Measurements from ENCODE around the gene RFX3. TPM values are rescaled to one million over a fixed set of nuclear protein-coding genes. Genes with fewer than 3 reads are reported as not detected.

Gene RFX3
- total RNA-seq, 1 experiment from 2014 or later, result 4.4 TPM

- DNase-seq (ENCODE audit: extremely low read depth, low read depth), result no peak
Measured at GRCh38 chr9:3515405-3515804, 10.4 kb downstream of the RFX3 start.

GRCh38 chr9:3514786-3515185 is 11.0 kb downstream of the RFX3 start:
- DNase-seq (ENCODE audit: extremely low read depth, low read depth), result no peak

GRCh38 chr9:3513265-3513818 is 12.5 kb downstream of the RFX3 start:
- DNase-seq (ENCODE audit: extremely low read depth, low read depth), result no peak

GRCh38 chr9:3511551-3511950 is 14.2 kb downstream of the RFX3 start:
- no peak for DNase-seq (ENCODE audit: extremely low read depth, low read depth)

- no peak for DNase-seq (ENCODE audit: extremely low read depth, low read depth)
Measured at GRCh38 chr9:3510796-3511195, 15.0 kb downstream of the RFX3 start.

GRCh38 chr9:3509926-3510325 is 15.9 kb downstream of the RFX3 start:
- DNase-seq (ENCODE audit: extremely low read depth, low read depth), result no peak

GRCh38 chr9:3508521-3509291 is 17.1 kb downstream of the RFX3 start:
- no peak for DNase-seq (ENCODE audit: extremely low read depth, low read depth)

- no peak for DNase-seq (ENCODE audit: extremely low read depth, low read depth)
Measured at GRCh38 chr9:3508078-3508431, 17.7 kb downstream of the RFX3 start.

- no peak for DNase-seq (ENCODE audit: extremely low read depth, low read depth)
Measured at GRCh38 chr9:3507395-3508077, 18.3 kb downstream of the RFX3 start.

GRCh38 chr9:3506164-3506563 is 19.6 kb downstream of the RFX3 start:
- DNase-seq (ENCODE audit: extremely low read depth, low read depth), result no peak

GRCh38 chr9:3502560-3503398 is 23.0 kb downstream of the RFX3 start:
- DNase-seq (ENCODE audit: extremely low read depth, low read depth), result no peak

GRCh38 chr9:3500044-3500443 is 25.8 kb downstream of the RFX3 start:
- no peak for DNase-seq (ENCODE audit: extremely low read depth, low read depth)

GRCh38 chr9:3498691-3499090 is 27.1 kb downstream of the RFX3 start:
- DNase-seq (ENCODE audit: extremely low read depth, low read depth), result no peak

- no peak for DNase-seq (ENCODE audit: extremely low read depth, low read depth)
Measured at GRCh38 chr9:3497857-3498256, 27.9 kb downstream of the RFX3 start.

- DNase-seq (ENCODE audit: extremely low read depth, low read depth), result no peak
Measured at GRCh38 chr9:3497401-3497800, 28.4 kb downstream of the RFX3 start.

GRCh38 chr9:3495855-3496254 is 29.9 kb downstream of the RFX3 start:
- no peak for DNase-seq (ENCODE audit: extremely low read depth, low read depth)

- DNase-seq (ENCODE audit: extremely low read depth, low read depth), result no peak
Measured at GRCh38 chr9:3492214-3492613, 33.6 kb downstream of the RFX3 start.

GRCh38 chr9:3491450-3491849 is 34.4 kb downstream of the RFX3 start:
- no peak for DNase-seq (ENCODE audit: extremely low read depth, low read depth)

- no peak for DNase-seq (ENCODE audit: extremely low read depth, low read depth)
Measured at GRCh38 chr9:3490957-3491356, 34.8 kb downstream of the RFX3 start.

- DNase-seq (ENCODE audit: extremely low read depth, low read depth), result no peak
Measured at GRCh38 chr9:3482578-3482977, 43.2 kb downstream of the RFX3 start.

- no peak for DNase-seq (ENCODE audit: extremely low read depth, low read depth)
Measured at GRCh38 chr9:3480353-3480655, 45.5 kb downstream of the RFX3 start.
